ENCODE measurements around the gene TDRD7.
"Not testable (repeated sequence)": the region's sequence is repeated elsewhere in the genome, so short reads cannot be mapped to it uniquely, and the experiment has no call there.

Gene TDRD7

DNA sequence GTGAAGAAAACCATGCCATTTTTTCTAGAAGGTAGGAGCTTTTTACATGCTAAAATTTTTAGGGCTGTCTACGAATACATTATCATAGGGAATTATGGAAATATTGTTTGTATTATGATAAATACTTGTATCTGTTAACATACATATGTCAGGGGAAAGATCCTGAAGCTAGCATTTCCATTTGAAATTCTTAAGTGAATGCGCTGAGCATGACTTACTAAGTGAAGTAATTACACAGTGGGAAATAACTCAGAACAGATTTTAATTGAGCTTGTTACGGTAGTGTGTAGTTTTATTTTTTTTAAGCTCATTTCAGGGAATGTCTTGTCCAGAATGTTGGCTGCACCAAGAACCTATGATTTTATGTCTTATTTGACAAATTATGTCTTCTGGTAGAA, 19.1 kb downstream of the TDRD7 start:
- no peak for DNase-seq

DNA sequence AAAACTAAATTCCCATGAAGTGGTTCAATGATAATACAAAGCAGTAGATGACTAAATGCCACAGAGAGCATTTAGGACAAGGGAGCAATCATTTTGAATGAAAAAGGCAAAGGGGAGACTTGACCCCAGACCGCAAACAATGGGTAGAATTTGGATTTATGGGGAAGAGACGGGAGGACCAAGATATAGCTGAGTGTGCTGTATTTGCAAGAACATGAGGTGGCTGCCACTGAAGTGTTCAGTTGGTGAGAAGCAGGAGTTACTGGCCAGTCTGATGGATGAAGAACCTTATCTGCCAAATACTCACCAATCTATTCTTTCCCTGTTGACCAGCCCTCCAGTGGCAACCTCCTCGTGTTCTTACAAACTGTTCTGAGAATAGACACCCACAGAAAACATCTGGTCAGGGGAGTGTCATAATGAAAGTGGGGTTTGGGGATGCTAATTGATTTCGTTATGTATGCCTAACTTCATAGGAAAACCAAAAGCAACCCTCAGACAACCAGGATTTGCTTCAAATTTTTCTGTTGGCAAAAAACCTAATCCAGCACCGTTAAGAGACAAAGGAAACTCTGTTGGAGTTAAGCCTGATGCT, 19.8 kb downstream of the TDRD7 start:
- no peak for DNase-seq

GRCh38 chr9:97437051-97437600, 25.2 kb downstream of the TDRD7 start:
- no peak for DNase-seq

- no peak for DNase-seq
These were observed 26.4 kb downstream of the TDRD7 start for GRCh38 chr9:97438257-97438656.

- DNase-seq: no peak
These were observed 26.8 kb downstream of the TDRD7 start for GRCh38 chr9:97438666-97439065.

DNA sequence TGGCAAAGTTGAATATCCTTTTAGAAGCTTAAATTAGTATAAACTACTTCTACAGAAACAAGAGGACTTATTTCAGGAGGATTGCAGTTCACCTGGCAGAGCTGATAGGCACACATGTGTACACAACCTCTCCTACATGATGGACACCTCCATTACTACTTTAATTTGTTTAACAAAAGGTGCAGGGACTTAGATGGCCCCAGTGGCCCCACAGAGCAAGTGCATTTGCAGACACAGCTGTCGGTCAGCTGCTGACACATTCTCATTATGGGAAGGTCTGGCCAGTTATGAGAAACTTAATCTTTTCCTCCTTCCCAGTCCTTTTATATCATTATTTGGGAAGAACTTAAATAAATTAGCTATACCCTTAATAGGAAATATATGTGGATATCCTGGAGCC, 28.3 kb downstream of the TDRD7 start:
- no peak for DNase-seq

GRCh38 chr9:97441729-97442128, 29.8 kb downstream of the TDRD7 start:
- peak; percentile 23 for DNase-seq

- no peak for DNase-seq
These were observed 33.3 kb downstream of the TDRD7 start for GRCh38 chr9:97445119-97445701.

GRCh38 chr9:97447001-97447400, 35.1 kb downstream of the TDRD7 start:
- no peak for DNase-seq

DNA sequence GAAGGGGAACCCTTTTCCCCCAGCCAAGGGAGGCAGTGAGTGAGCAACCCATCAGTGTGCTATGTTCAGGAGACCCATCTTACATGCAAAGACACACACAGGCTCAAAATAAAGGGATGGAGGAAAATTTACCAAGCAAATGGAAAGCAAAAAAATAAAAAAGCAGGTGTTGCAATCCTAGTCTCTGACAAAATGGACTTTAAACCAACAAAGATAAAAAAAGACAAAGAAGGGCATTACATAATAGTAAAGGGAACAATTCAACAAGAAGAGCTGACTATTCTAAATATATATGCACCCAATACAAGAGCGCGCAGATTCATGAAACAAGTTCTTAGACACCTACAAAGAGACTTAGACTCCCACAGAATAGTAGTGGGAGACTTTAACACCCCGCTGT, 41.7 kb downstream of the TDRD7 start:
- DNase-seq: not testable (repeated sequence)

- DNase-seq: not testable (repeated sequence)
These were observed 44.9 kb downstream of the TDRD7 start for GRCh38 chr9:97456841-97457240.

DNA sequence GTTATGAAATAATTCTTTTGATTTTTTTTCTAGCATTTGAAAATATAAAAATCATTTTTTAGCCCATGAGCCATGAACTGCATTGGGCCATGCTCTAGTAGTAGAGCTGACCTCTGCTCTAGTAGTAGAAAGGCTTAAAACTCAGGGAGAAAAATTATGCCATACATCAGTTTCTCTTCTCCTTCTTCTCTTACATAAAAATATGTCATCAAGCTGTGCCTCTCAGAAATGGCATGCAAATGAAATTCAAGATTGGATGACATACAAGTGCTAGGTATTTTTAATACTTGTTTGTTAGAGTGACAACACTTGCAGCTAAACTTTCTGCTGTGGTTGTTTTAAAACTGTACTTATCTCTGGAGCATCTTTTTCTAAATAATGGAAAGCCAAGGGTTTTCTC, 47.4 kb downstream of the TDRD7 start:
- DNase-seq: no peak

GRCh38 chr9:97462159-97462558, 50.3 kb downstream of the TDRD7 start:
- DNase-seq: no peak

DNA sequence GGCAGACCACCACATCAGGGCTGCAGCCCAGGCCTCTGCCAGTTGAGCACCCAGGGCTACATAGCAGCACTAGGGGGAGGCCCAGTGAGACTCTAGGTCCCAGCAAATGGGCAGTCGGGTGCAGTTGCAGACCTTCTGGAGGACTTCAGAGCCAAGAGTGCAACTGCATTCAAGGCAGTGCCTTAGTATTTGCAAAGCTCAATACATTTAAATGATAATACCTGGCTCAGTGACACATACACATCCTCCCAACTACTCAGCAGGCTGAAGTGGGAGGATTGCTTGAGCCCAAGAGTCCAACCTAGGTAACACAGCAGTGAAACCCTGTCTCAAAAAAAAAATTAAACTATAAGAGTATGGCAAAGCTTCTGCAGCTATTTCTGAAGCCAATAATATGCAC, 51.0 kb downstream of the TDRD7 start:
- no peak for DNase-seq

GRCh38 chr9:97468658-97469448, 57.0 kb downstream of the TDRD7 start:
- peak; percentile 28 for DNase-seq

- DNase-seq: no peak
These were observed 58.2 kb downstream of the TDRD7 start for GRCh38 chr9:97470076-97470475.

DNA sequence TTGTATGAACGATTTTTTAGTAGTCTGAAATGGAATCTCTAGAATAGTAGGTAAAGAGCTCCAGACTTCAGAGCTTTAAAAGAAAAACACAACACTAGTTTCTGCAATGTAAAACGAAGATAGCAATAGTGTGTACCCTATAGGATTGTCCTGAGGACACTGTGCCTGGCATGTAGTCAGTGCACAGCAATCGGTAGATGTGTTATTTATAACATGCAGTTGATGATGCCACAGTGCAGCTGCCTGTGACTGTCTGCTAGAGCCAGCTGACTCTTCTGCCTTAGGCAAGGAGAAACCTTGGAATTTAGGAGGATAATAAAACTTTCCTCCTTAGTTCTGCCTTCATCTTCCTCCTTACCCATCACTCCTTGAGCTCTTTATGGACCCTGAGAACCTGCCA, 61.8 kb downstream of the TDRD7 start:
- DNase-seq: no peak

DNA sequence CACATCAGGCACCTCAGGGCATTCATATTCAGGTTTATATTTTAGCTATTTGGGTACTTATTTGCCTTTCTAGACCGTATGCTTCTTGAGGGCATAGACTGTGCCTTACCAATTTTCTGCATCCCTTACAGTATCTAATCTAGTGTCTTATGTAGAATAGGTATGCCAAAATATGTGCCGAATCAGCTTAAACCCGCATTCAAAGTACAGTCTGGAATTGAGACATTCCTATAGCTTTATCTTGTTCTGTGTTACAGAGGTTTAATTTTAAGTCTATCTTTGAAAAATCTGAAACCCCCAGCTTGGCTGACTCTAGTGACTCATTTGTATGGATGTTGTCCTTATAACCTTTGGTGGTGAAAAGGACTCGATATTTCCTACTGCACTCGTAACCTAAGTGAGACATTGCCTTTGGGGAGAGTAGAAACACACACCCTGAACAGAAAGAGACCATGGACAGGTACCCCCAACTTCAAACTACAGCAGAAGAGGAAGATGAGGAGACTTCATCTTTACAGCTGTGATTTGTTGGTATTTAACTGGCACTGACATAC, 62.6 kb downstream of the TDRD7 start:
- no peak for DNase-seq

DNA sequence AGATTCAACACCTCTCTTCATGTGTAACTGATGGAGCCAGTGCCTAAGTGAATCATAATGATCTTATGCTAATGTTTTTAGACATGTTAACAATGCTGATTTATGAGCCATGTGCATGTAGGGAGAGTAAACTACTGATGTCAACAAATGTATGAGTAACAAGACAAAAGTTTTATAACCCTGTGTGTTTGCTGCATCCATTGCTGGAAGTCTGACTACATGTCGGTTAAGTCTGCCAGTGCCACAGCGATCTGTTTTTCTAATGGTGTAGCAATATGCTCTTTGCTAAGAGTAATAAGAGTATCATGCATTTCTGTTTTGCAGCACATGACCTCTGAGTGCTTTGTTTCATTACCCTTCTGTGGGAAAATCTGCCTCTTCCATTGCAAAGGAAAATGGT, 63.2 kb downstream of the TDRD7 start:
- DNase-seq: peak; percentile 22

- DNase-seq: no peak
These were observed 66.5 kb downstream of the TDRD7 start for GRCh38 chr9:97478301-97478981.

DNA sequence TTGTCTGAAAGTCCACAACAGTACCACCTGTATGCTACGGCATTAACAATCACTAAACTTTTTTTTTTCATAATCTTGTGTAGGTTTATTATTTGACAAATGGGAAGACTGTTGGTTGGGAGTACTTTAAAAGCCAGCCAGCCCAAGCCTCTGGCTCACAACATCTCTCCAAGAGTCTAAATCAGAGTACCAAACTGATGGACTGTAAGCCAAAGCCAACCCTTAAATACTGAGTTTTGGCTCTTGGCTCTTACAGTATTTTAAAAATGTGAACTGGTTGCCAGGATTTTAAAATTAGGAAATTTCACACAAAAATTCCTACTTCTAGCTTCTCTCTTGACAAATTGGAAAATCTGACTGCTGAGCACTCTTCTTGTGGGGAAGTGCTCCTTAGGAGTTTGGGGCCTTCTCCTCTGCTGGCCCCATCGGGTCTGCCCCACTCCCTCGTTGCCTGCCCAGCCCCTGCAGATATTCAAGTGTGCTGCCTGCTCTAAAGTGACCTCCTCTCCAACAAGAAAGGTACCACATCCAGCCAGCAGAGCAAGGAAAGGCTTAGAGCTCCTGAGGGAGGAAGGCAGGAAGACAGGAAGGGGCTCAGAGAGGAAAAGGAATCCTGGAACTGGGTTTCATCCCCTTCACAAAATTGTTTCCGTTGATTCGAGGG, 67.7 kb downstream of the TDRD7 start:
- DNase-seq: no peak

DNA sequence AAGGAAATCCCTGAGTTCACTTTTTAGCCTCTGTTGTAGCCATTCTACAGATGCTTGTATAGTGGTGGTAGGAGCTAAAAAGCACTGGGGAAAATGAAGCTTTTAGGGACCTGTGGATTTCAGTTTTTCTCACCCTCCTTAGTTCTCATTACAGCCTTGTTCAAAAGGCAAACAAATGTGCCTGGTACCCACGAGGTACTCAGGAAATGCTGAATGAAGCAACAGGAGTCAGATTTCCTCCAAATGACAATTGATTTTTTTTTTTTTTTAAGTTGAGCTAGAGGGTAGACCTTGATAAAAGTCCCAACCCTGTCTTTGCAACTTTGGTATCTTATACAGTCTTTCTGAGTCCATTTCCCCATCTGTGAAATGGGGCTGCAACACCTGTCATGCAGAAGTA, 68.3 kb downstream of the TDRD7 start:
- DNase-seq: no peak

DNA sequence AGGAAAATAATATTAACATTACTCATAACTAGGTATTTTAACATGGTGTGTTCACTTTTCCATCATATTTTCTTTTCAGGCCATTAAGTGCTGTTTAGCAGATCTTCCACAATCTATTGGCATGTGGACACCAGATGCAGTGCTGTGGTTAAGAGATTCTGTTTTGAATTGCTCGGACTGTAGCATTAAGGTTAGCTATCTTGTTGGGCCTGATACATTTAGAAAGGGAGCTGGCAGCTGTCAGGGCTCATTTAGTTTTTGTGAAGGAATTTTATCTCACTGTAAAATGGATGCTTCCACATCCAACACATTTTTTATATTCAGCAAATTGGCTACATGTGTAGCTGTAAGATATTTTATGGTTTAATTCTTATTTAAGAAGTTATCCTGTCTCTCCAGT, 68.9 kb downstream of the TDRD7 start:
- no peak for DNase-seq
